ENCODE measurements around the gene MRPL11. TPM values are rescaled to one million over a fixed set of nuclear protein-coding genes. Genes with fewer than 3 reads are reported as not detected.

The MRPL11 gene
- total RNA-seq, 1 experiment from 2014 or later, result 97.9 TPM

DNA sequence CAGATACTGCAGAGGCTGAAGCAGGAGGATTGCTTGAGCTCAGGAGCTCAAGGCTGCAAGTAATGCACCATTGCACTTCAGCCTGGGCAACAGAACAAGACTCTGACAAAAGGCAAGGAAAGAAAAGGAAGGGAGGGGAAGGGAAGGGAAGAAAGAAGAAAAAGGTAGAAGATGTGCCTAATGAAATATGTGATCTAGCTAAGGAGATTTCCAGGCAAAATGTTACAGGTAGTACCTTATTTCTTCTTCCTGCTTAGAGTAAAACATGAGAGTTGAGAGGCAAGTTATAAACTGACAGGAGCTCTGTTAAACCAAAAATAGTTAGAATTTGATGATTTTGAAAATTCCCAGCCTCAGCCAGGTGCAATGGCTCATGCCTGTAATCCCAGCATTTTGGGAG is 23.4 kb upstream of the MRPL11 start:
- no peak overlapping the region for H3K4me3 ChIP-seq (ENCODE audit: low read depth, low read length, poor library complexity, severe bottlenecking)
- BruUV-seq (replicated peaks), result no TSS peak
- ChIA-PET POLR2A (ENCODE audit: low non-redundant PET) (no interaction called here), CTCF (no interaction called here)
- intact Hi-C loops (cut with micrococcal nuclease; ENCODE audit: unreplicated experiment), result no loop called here
- H3K4me1 ChIP-seq (ENCODE audit: insufficient read depth, low read length, poor library complexity, severe bottlenecking), result no peaks in the 10 kb centered on the region
- no peak overlapping the region for H3K27ac ChIP-seq (ENCODE audit: low read depth, low read length, poor library complexity, severe bottlenecking)
- no peak for DNase-seq (ENCODE audit: low spot score)
- no peaks in the 10 kb centered on the region for H3K27me3 ChIP-seq (replicated peaks; ENCODE audit: insufficient read depth, low read depth, low read length, poor library complexity)
- H3K36me3 ChIP-seq (ENCODE audit: insufficient read depth, low read length, poor library complexity, severe bottlenecking), result no peaks in the 10 kb centered on the region
- H3K9me3 ChIP-seq (ENCODE audit: low read depth, low read length, poor library complexity, severe bottlenecking), result no peaks in the 10 kb centered on the region
- TF ChIP-seq EZH2 (IDR thresholded peaks at IDR 0.05; ENCODE audit: borderline replicate concordance, low read depth, low read length, poor library complexity, severe bottlenecking), result no peak

DNA sequence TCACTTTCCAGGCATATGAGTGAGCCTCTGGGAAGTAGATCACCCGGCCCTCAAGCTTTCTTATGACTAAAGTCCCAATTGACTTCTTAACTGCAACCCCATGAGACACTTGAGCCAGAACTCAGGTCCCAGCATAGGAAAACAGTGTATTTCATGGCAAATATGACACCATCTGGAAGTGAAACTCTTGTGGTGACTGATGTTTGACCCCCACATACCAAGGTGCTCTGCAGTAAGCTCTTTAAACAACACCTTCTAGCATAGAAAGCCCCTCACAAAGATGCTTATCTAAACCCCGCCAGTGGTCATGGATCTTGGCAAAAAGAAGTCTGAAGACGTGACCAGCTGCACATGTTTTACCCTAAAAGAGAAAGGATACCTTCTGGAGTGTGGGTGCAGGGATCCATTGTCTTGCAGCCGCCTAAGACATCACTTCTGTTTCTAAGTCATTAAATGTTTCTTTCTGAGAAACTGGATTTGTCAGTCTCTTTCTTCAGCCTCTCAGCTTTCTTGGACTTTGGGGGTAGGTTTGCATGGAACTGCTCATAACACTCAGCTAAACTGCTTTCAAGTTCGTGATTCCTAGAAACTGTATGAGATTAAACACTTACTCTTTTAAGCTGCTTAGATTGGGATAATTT is 20.6 kb upstream of the MRPL11 start:
- intact Hi-C loops (cut with micrococcal nuclease; ENCODE audit: unreplicated experiment), result no loop called here
- H3K4me1 ChIP-seq (ENCODE audit: insufficient read depth, low read length, poor library complexity, severe bottlenecking), result no peaks in the 10 kb centered on the region
- CTCF ChIA-PET, result no interaction called here
- no peaks in the 10 kb centered on the region for H3K36me3 ChIP-seq (ENCODE audit: insufficient read depth, low read length, poor library complexity, severe bottlenecking)
- H3K4me3 ChIP-seq (ENCODE audit: low read depth, low read length, poor library complexity, severe bottlenecking), result no peak overlapping the region
- TF ChIP-seq, protein P1, sequence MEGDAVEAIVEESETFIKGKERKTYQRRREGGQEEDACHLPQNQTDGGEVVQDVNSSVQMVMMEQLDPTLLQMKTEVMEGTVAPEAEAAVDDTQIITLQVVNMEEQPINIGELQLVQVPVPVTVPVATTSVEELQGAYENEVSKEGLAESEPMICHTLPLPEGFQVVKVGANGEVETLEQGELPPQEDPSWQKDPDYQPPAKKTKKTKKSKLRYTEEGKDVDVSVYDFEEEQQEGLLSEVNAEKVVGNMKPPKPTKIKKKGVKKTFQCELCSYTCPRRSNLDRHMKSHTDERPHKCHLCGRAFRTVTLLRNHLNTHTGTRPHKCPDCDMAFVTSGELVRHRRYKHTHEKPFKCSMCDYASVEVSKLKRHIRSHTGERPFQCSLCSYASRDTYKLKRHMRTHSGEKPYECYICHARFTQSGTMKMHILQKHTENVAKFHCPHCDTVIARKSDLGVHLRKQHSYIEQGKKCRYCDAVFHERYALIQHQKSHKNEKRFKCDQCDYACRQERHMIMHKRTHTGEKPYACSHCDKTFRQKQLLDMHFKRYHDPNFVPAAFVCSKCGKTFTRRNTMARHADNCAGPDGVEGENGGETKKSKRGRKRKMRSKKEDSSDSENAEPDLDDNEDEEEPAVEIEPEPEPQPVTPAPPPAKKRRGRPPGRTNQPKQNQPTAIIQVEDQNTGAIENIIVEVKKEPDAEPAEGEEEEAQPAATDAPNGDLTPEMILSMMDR (conservative IDR thresholded peaks at IDR 0.05; ENCODE audit: low read depth, low read length), result no peak
- TF ChIP-seq EZH2 (IDR thresholded peaks at IDR 0.05; ENCODE audit: borderline replicate concordance, low read depth, low read length, poor library complexity, severe bottlenecking), result no peak
- H3K27ac ChIP-seq (ENCODE audit: low read depth, low read length, poor library complexity, severe bottlenecking), result no peak overlapping the region
- no peaks in the 10 kb centered on the region for H3K9me3 ChIP-seq (ENCODE audit: low read depth, low read length, poor library complexity, severe bottlenecking)
- peaks cover 7% of the 10 kb centered on the region for H3K27me3 ChIP-seq (replicated peaks; ENCODE audit: insufficient read depth, low read depth, low read length, poor library complexity)
- POLR2A ChIA-PET (ENCODE audit: low non-redundant PET), result interaction anchor here (0.7 kb wide), 1 partner anchor 471 kb away, joined by 3 read pairs; no protein-coding TSS in a partner anchor
- DNase-seq (ENCODE audit: low spot score), result no peak
- BruUV-seq (replicated peaks), result no TSS peak

DNA sequence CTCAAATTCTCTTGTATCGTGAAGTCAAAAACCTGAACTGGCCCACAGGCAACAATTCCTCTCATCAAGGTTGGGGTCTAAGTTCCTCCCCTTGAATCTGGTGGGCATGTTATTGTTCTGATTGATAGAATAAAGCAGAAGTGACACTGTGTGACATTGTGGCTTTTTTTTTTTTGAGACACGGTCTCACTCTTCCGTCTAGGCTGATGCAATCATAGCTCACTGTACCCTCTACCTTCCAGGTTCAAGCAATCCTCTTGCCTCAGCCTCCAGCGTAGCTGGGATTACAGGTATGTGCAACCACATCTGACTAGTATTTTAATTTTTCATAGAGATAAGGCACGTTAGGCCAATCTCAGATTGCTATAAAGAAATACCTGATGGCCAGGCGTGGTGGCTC is 19.2 kb upstream of the MRPL11 start:
- BruUV-seq (replicated peaks), result no TSS peak
- Histone ChIP-seq H3K27me3 (replicated peaks; ENCODE audit: insufficient read depth, low read depth, low read length, poor library complexity) (peaks cover 13% of the 10 kb centered on the region), H3K4me1 (ENCODE audit: insufficient read depth, low read length, poor library complexity, severe bottlenecking) (no peaks in the 10 kb centered on the region), H3K9me3 (ENCODE audit: low read depth, low read length, poor library complexity, severe bottlenecking) (no peaks in the 10 kb centered on the region), H3K36me3 (ENCODE audit: insufficient read depth, low read length, poor library complexity, severe bottlenecking) (no peaks in the 10 kb centered on the region), H3K27ac (ENCODE audit: low read depth, low read length, poor library complexity, severe bottlenecking) (no peak overlapping the region), H3K4me3 (ENCODE audit: low read depth, low read length, poor library complexity, severe bottlenecking) (no peak overlapping the region)
- TF ChIP-seq, protein P1 (conservative IDR thresholded peaks at IDR 0.05; ENCODE audit: low read depth, low read length), result no peak
- no peak for TF ChIP-seq EZH2 (IDR thresholded peaks at IDR 0.05; ENCODE audit: borderline replicate concordance, low read depth, low read length, poor library complexity, severe bottlenecking)
- no peak for DNase-seq (ENCODE audit: low spot score)
- POLR2A ChIA-PET (ENCODE audit: low non-redundant PET), result no interaction called here
- CTCF ChIA-PET, result no interaction called here
- intact Hi-C loops (cut with micrococcal nuclease; ENCODE audit: unreplicated experiment), result no loop called here

DNA sequence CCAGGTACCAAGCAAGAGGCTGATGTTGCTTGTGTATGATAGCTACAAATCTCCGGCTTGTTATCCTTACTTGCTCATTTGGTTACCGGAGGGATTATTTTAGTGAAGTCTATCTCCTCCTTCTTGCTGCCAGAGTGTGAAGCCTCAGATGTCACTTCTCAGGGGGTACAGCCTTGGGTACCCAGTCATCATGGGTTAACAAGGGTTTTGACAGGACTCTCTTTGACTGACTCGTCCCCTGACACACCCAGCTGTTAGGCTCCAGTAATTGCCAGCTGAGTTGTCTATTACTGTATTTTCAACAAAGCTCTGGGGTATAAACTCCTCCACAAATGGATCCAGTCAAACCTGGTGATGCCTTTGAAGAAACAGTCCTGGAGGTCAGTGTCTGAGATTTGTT is 16.2 kb upstream of the MRPL11 start:
- Histone ChIP-seq H3K4me3 (ENCODE audit: low read depth, low read length, poor library complexity, severe bottlenecking) (no peak overlapping the region), H3K36me3 (ENCODE audit: insufficient read depth, low read length, poor library complexity, severe bottlenecking) (no peaks in the 10 kb centered on the region), H3K27ac (ENCODE audit: low read depth, low read length, poor library complexity, severe bottlenecking) (no peak overlapping the region), H3K27me3 (replicated peaks; ENCODE audit: insufficient read depth, low read depth, low read length, poor library complexity) (peaks cover 19% of the 10 kb centered on the region), H3K4me1 (ENCODE audit: insufficient read depth, low read length, poor library complexity, severe bottlenecking) (no peaks in the 10 kb centered on the region), H3K9me3 (ENCODE audit: low read depth, low read length, poor library complexity, severe bottlenecking) (no peaks in the 10 kb centered on the region)
- POLR2A ChIA-PET (ENCODE audit: low non-redundant PET), result interaction anchor here (0.6 kb wide), 1 partner anchor 12 kb away, joined by 7 read pairs; no protein-coding TSS in a partner anchor
- CTCF ChIA-PET, result no interaction called here
- DNase-seq (ENCODE audit: low spot score), result no peak
- TF ChIP-seq, protein P1 (conservative IDR thresholded peaks at IDR 0.05; ENCODE audit: low read depth, low read length), result no peak
- TF ChIP-seq EZH2 (IDR thresholded peaks at IDR 0.05; ENCODE audit: borderline replicate concordance, low read depth, low read length, poor library complexity, severe bottlenecking), result no peak
- intact Hi-C loops (cut with micrococcal nuclease; ENCODE audit: unreplicated experiment), result no loop called here
- BruUV-seq (replicated peaks), result no TSS peak
